ENCODE measurements around the gene SH3BP5L. TPM values are rescaled to one million over a fixed set of nuclear protein-coding genes. Genes with fewer than 3 reads are reported as not detected.

The SH3BP5L gene
- total and polyA plus RNA-seq, 2 of the 8 experiments (the other 6 are each of a cell fraction or from before 2014, with no cell fraction given), result 20.2 to 28.4 TPM

- Histone ChIP-seq H4K8ac (ENCODE audit: extremely low read depth, insufficient read depth, low read length) (no peak overlapping the region), H3K4me1 (replicated peaks in 1 of 4; ENCODE audit: control insufficient read depth in 3 of 4, insufficient read depth in 4 of 4, low read length in 3 of 4) (no peaks in the 10 kb centered on the region), H4K91ac (replicated peaks; ENCODE audit: insufficient read length, low read length) (no peak overlapping the region), H3K27ac (ENCODE audit: low read depth, low read length) (no peak overlapping the region), H3K56ac (replicated peaks; ENCODE audit: insufficient read length, low read depth, low read length) (no peak overlapping the region), H2BK5ac (ENCODE audit: low read depth, low read length) (no peak overlapping the region), H3K4ac (replicated peaks; ENCODE audit: insufficient read length, low read depth, low read length) (no peak overlapping the region), H2BK20ac (ENCODE audit: low read length) (no peak overlapping the region), H4K5ac (ENCODE audit: insufficient read length, low read depth, low read length) (no peak overlapping the region), H3K23me2 (ENCODE audit: low read depth, low read length) (no peaks in the 10 kb centered on the region), H3K79me1 (ENCODE audit: low read depth, low read length) (0 out of 2 replicates have a peak, but pooled peaks cover 2% of the 10 kb centered on the region), H2BK12ac (ENCODE audit: low read depth, low read length) (no peak overlapping the region), H3K27me3 (replicated peaks in 1 of 4; ENCODE audit: control insufficient read depth in 3 of 4, extremely low read depth in 1 of 4, insufficient read depth in 3 of 4, low read length in 3 of 4) (no peaks in the 10 kb centered on the region), H2BK120ac (replicated peaks; ENCODE audit: low read depth, low read length) (no peak overlapping the region), H2AK5ac (ENCODE audit: low read depth, low read length) (no peak overlapping the region), H3K4me2 (ENCODE audit: insufficient read depth in 1 of 2, low read depth in 2 of 2, low read length in 2 of 2) (no peak overlapping the region), H4K20me1 (replicated peaks in 1 of 2; ENCODE audit: control insufficient read depth in 1 of 2, insufficient read depth in 2 of 2, low read length in 2 of 2) (peaks cover 7 to 23% of the 10 kb centered on the region in 2 experiments), H2AFZ (ENCODE audit: low read length) (no peak overlapping the region), H3K9ac (replicated peaks in 1 of 4; ENCODE audit: extremely low read depth in 1 of 4, low read depth in 3 of 4, low read length in 3 of 4) (no peak overlapping the region; a peak in 2 of 7 replicates), H3K14ac (ENCODE audit: insufficient read length) (no peak overlapping the region), H3K36me3 (ENCODE audit: control insufficient read depth in 2 of 4, insufficient read depth in 4 of 4, low read length in 3 of 4) (peaks cover 10 to 44% (median 43%) of the 10 kb centered on the region in 4 experiments), H3K4me3 (ENCODE audit: extremely low read depth in 1 of 4, insufficient read depth in 2 of 4, low read depth in 3 of 4, low read length in 4 of 4) (no peak overlapping the region), H3K18ac (ENCODE audit: extremely low read depth, low read length) (no peak overlapping the region), H3K79me2 (ENCODE audit: control insufficient read depth in 1 of 2, insufficient read depth in 2 of 2, low read length in 2 of 2) (no peaks in the 10 kb centered on the region), H3K23ac (ENCODE audit: insufficient read length) (no peak overlapping the region), H2BK15ac (ENCODE audit: low read length) (no peak overlapping the region), H3K9me3 (ENCODE audit: insufficient read depth in 2 of 2, low read depth in 1 of 2, low read length in 1 of 2) (no peaks in the 10 kb centered on the region)
- 91% methylated on average over 2 of the region's 2 CpGs; no CpG with 5 or more reads in 1 of the 2 experiments for WGBS, 2 experiments (ENCODE audit: extremely low coverage in 1 of 2, insufficient coverage in 1 of 2, insufficient read length in 1 of 2, insufficient replicate concordance in 2 of 2, low coverage in 1 of 2, low lambda C conversion rate in 2 of 2, missing lambda C conversion rate in 1 of 2)
- FAIRE-seq (no peak), DNase-seq (ENCODE audit: low read depth in 1 of 2, low spot score in 2 of 2) (no peak)
- ChIA-PET CTCF (ENCODE audit: partially characterized antibody) (interaction anchor here (0.7 to 4.1 kb wide), 4 partner anchors 10 to 42 kb away, joined by 3 to 27 read pairs (median 5); no protein-coding TSS in a partner anchor), POLR2A (ENCODE audit: partially characterized antibody) (interaction anchor here (0.6 to 6.7 kb wide), 7 partner anchors 10 to 63 kb away, joined by 3 to 47 read pairs (median 4); partner anchors contain the start of genes PGBD2 and ZNF672)
- TF ChIP-seq POLR2A (IDR thresholded peaks at IDR 0.05; ENCODE audit: control extremely low read depth in 1 of 2, low read depth in 2 of 2, low read length in 2 of 2) (peak in 1 of 2 experiments; percentile 17; a peak in 2 of 3 replicates), SIN3A (conservative IDR thresholded peaks at IDR 0.05 in 1 of 2, IDR thresholded peaks at IDR 0.05 in 1 of 2; ENCODE audit: low read depth in 1 of 2, low read length in 2 of 2) (no peak), RAD21 (IDR thresholded peaks at IDR 0.05 in 1 of 2, conservative IDR thresholded peaks at IDR 0.05 in 1 of 2; ENCODE audit: low read depth in 2 of 2, low read length in 2 of 2) (no peak), CHD2 (IDR thresholded peaks at IDR 0.05; ENCODE audit: low read length) (no peak), GABPA (IDR thresholded peaks at IDR 0.05; ENCODE audit: borderline replicate concordance, insufficient read depth, low read length) (no peak), TBP (IDR thresholded peaks at IDR 0.05; ENCODE audit: low read depth, low read length) (no peak)
Measured at GRCh38 chr1:248851390-248851789, 25.7 kb upstream of the SH3BP5L start.

Measured in H1 (cell line).